Gastroesophageal sphincter (tissue), 3 donors: Measurements from ENCODE around the gene RFC2.

ENCODE experiments used
- CTCF ChIP-seq, 4 experiments: fragments of 200-600 bp in 2 of 4; fragments of 450-650 bp in 2 of 4; sonication (generic) in 1 of 4; IDR thresholded peaks; one replicate each; pipeline ENCODE4 v1.5.1; 2017 to 2019; ENCODE audit warnings: antibody characterized with exemption in 4 of 4, mild to moderate bottlenecking in 2 of 4, moderate library complexity in 2 of 4
- POLR2A ChIP-seq, 2 donors: fragments of 450-650 bp; IDR thresholded peaks; one replicate each; pipeline ENCODE4 v1.6.1; 2017; ENCODE audit warnings: antibody characterized with exemption in 2 of 2, mild to moderate bottlenecking in 2 of 2, moderate library complexity in 1 of 2
- POLR2AphosphoS5 ChIP-seq: sonication (generic); formaldehyde crosslinking; IDR thresholded peaks from one replicate; pipeline ENCODE4 v1.6.1; 2017; ENCODE audit warnings: antibody characterized with exemption

- TF ChIP-seq CTCF (IDR thresholded peaks at IDR 0.05): no peak
- TF ChIP-seq POLR2AphosphoS5: no peak
- no peak for TF ChIP-seq POLR2A (IDR thresholded peaks at IDR 0.05)
Measured at GRCh38 chr7:74236284-74236683, 17.9 kb downstream of the RFC2 start.
